ENCODE data around the gene GPR137B. TPM values are rescaled to one million over a fixed set of nuclear protein-coding genes. Genes with fewer than 3 reads are reported as not detected.
"Not testable (repeated sequence)": the region's sequence is repeated elsewhere in the genome, so short reads cannot be mapped to it uniquely, and the experiment has no call there.

Gene GPR137B
- 5.6 and 6.3 TPM in 2 replicates for total RNA-seq

DNA sequence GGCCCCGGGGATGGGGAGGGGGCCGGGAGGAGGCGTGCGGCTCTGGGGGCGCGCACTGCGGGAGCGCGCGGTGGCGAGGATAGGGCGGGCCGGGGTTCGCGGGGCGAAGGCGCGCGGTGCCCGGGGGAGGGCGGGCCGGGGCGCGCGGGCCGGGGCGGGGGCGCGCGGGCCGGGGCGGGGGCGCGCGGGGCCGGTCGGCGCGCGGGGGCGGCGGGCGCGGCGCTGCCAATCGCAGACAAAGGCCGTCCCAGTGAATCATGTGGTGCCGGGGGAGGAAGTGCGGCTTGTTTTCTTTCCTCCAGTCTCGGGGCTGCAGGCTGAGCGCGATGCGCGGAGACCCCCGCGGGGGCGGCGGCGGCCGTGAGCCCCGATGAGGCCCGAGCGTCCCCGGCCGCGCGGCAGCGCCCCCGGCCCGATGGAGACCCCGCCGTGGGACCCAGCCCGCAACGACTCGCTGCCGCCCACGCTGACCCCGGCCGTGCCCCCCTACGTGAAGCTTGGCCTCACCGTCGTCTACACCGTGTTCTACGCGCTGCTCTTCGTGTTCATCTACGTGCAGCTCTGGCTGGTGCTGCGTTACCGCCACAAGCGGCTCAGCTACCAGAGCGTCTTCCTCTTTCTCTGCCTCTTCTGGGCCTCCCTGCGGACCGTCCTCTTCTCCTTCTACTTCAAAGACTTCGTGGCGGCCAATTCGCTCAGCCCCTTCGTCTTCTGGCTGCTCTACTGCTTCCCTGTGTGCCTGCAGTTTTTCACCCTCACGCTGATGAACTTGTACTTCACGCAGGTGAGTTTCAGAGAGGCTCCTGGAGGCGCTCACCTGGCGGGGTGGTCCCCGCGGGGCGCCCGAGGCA, at the start of gene GPR137B:
TSS of gene GPR137B (plus strand) at position 287 of the 851 bp plus-strand sequence. CDS start at position 371, 84 bp downstream.
- FAIRE-seq (no peak), DNase-seq (ENCODE audit: low read depth) (peak; percentile 46)
- no peak for TF ChIP-seq CTCF (IDR thresholded peaks at IDR 0.05; ENCODE audit: insufficient read depth, low read length, severe bottlenecking)
- H3K27me3 ChIP-seq (ENCODE audit: control insufficient read depth, insufficient read depth, low read length) = no peaks in the 10 kb centered on the region
- peak within 1 kb of the TSS; percentile 76 for H3K4me3 ChIP-seq (ENCODE audit: low read depth, low read length)
- no peaks in the 10 kb centered on the region for H3K36me3 ChIP-seq (ENCODE audit: control insufficient read depth, insufficient read depth, low read length)

DNA sequence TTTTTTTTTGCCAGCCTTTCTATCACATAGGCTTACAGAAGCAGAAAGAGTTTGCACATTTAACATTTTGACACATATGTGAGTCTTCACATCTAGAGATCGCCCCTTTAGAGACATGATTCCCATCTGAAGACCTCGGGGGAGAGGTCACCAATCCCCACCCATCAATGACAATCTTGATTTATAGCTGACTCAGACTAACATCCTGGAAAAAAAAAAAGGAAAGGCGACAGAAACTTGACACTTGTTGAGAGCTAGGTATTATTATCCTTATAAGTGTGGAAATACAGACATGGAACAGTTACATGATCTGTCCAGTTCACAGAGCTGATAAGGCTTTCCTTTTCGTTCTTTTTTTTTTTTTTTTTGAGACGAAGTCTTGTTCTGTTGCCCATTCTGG, 49.4 kb upstream of the GPR137B start:
- no peak for TF ChIP-seq CTCF (IDR thresholded peaks at IDR 0.05; ENCODE audit: insufficient read depth, low read length, severe bottlenecking)

GRCh38 chr1:236095705-236096520, 46.4 kb upstream of the GPR137B start:
- no peak for FAIRE-seq
- Histone ChIP-seq H3K27me3 (ENCODE audit: control insufficient read depth, insufficient read depth, low read length) (no peaks in the 10 kb centered on the region), H3K4me3 (ENCODE audit: low read depth, low read length) (no peak overlapping the region), H3K36me3 (ENCODE audit: control insufficient read depth, insufficient read depth, low read length) (no peaks in the 10 kb centered on the region)
- no peak for DNase-seq (ENCODE audit: low read depth)
- TF ChIP-seq CTCF (IDR thresholded peaks at IDR 0.05; ENCODE audit: insufficient read depth, low read length, severe bottlenecking) = no peak

More for the DNA sequence above, 49.4 kb upstream of the GPR137B start:
- FAIRE-seq (no peak), DNase-seq (ENCODE audit: low read depth) (no peak)
- Histone ChIP-seq H3K27me3 (ENCODE audit: control insufficient read depth, insufficient read depth, low read length) (no peaks in the 10 kb centered on the region), H3K4me3 (ENCODE audit: low read depth, low read length) (no peak overlapping the region), H3K36me3 (ENCODE audit: control insufficient read depth, insufficient read depth, low read length) (no peaks in the 10 kb centered on the region)

DNA sequence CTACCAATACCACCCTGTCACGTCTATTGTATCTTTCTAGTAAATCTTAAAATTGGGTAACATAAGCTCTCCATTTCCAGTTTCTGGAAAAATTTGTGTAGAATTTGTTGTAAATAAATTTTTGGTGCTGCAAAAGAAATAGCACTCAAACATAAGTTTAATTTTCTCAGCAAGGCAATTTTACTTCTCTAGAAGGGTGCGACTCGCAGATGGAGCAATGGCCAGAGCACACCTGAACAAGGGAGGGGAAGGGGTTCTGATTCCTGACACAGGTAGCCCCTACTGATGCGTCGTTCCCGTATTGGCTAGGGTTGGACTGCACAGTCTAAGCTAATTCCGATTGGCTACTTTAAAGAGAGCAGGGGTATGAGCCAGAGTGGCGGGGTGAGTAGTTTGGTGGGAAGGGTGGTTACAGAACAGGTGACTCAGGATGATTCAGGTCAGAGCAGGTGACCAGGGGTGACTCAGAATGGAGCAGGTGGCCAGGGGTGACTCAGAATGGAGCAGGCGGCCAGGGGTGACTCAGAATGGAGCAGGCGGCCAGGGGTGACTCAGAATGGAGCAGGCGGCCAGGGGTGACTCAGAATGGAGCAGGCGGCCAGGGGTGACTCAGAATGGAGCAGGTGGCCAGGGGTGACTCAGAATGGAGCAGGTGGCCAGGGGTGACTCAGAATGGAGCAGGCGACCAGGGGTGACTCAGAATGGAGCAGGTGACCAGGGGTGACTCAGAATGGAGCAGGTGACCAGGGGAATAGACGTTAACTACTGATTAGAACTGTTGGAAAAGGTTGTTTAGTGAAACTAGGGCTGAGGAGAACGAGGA, 45.5 kb upstream of the GPR137B start:
- FAIRE-seq (peak; percentile 100), DNase-seq (ENCODE audit: low read depth) (peak; percentile 70)
- H3K4me3 ChIP-seq (ENCODE audit: low read depth, low read length); H3K36me3 ChIP-seq (ENCODE audit: control insufficient read depth, insufficient read depth, low read length); H3K27me3 ChIP-seq (ENCODE audit: control insufficient read depth, insufficient read depth, low read length): not testable (repeated sequence)

DNA sequence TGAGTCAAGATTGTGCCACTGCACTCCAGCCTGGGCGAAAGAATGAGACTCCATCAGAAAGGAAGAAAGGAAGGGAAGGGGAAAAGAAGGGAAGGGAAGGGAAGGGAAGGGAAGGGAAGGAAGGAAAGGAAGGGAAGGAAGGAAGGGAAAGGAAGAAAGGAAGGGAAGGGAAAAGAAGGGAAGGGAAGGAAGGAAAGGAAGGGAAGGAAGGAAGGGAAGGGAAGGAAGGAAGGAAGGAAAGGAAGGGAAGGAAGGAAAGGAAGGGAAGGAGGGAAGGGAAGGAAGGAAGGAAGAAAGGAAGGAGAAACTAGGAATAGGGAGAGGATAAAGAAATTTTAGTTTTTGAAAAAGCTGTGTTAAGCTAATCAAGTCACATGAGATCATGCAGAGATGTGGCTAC, 44.1 kb upstream of the GPR137B start:
- H3K27me3 ChIP-seq (ENCODE audit: control insufficient read depth, insufficient read depth, low read length) = no peaks in the 10 kb centered on the region
- no peak for DNase-seq (ENCODE audit: low read depth)
- FAIRE-seq = no peak
- H3K4me3 ChIP-seq (ENCODE audit: low read depth, low read length) = no peak overlapping the region
- TF ChIP-seq CTCF (IDR thresholded peaks at IDR 0.05; ENCODE audit: insufficient read depth, low read length, severe bottlenecking) = no peak
- no peaks in the 10 kb centered on the region for H3K36me3 ChIP-seq (ENCODE audit: control insufficient read depth, insufficient read depth, low read length)
